Erythroblast (primary cell): ENCODE results near the gene GET3.

Source experiments
- DNase-seq, 2 experiments: peaks; one replicate each; lab custom pipeline; 2025; lab: John Stamatoyannopoulos, UW
- GATA1 ChIP-seq: IDR thresholded peaks from 2 replicates; pipeline ENCODE4 v1.6.1; 2011; ENCODE audit warnings: low read depth, mild to moderate bottlenecking, control low read depth, low read length, moderate library complexity
- POLR2A ChIP-seq: IDR thresholded peaks from 2 replicates; pipeline ENCODE4 v1.6.1; 2011; ENCODE audit warnings: mild to moderate bottlenecking, low read length

GET3 gene

GRCh38 chr19:12752056-12752781 lies 14.9 kb downstream of the GET3 start:
- no peak for DNase-seq
- TF ChIP-seq POLR2A (no peak), GATA1 (no peak)

GRCh38 chr19:12754465-12755196 lies 17.3 kb downstream of the GET3 start:
- TF ChIP-seq POLR2A (no peak), GATA1 (no peak)
- no peak for DNase-seq

- no peak for DNase-seq
- no peak for TF ChIP-seq POLR2A
- TF ChIP-seq GATA1, result no peak
Observed at GRCh38 chr19:12756150-12756883, 19.0 kb downstream of the GET3 start.

- peak; percentile 83 to 86 for DNase-seq
- TF ChIP-seq POLR2A, result no peak
- no peak for TF ChIP-seq GATA1
Observed at GRCh38 chr19:12757544-12758274, 20.4 kb downstream of the GET3 start.

GRCh38 chr19:12759686-12760085 lies 22.4 kb downstream of the GET3 start:
- TF ChIP-seq POLR2A (no peak), GATA1 (no peak)
- peak in 1 of 2 experiments; percentile 51 for DNase-seq

GRCh38 chr19:12763100-12763499 lies 25.8 kb downstream of the GET3 start:
- no peak for DNase-seq
- TF ChIP-seq GATA1, result no peak
- TF ChIP-seq POLR2A, result no peak

- no peak for DNase-seq
- no peak for TF ChIP-seq GATA1
- TF ChIP-seq POLR2A, result no peak
Observed at GRCh38 chr19:12764698-12765097, 27.4 kb downstream of the GET3 start.

GRCh38 chr19:12766051-12766521 lies 28.8 kb downstream of the GET3 start:
- peak; percentile 84 to 92 for DNase-seq
- TF ChIP-seq GATA1 (no peak), POLR2A (no peak)

- no peak for DNase-seq
- no peak for TF ChIP-seq GATA1
- no peak for TF ChIP-seq POLR2A
Observed at GRCh38 chr19:12767150-12767549, 29.9 kb downstream of the GET3 start.

- no peak for DNase-seq
- no peak for TF ChIP-seq POLR2A
Observed at GRCh38 chr19:12767666-12768065, 30.4 kb downstream of the GET3 start.

GRCh38 chr19:12769689-12770088 lies 32.4 kb downstream of the GET3 start:
- TF ChIP-seq GATA1, result no peak
- no peak for TF ChIP-seq POLR2A
- DNase-seq, result peak; percentile 58 to 64

GRCh38 chr19:12770922-12771321 lies 33.6 kb downstream of the GET3 start:
- DNase-seq, result no peak
- TF ChIP-seq POLR2A, result no peak
- no peak for TF ChIP-seq GATA1

- TF ChIP-seq POLR2A (no peak), GATA1 (no peak)
- DNase-seq, result no peak
Observed at GRCh38 chr19:12772323-12772722, 35.0 kb downstream of the GET3 start.

- TF ChIP-seq POLR2A, result no peak
- no peak for TF ChIP-seq GATA1
- peak; percentile 59 to 60 for DNase-seq
Observed at GRCh38 chr19:12773571-12773970, 36.3 kb downstream of the GET3 start.
